K562 (cell line): ENCODE measurements around the gene CCND3. TPM values are rescaled to one million over a fixed set of nuclear protein-coding genes. Genes with fewer than 3 reads are reported as not detected.

Experiments used
- CHD1 ChIP-seq: fragments of 200-600 bp; sonication (generic); IDR thresholded peaks from one replicate; pipeline ENCODE4 v1.6.1; 2012; ENCODE audit warnings: mild to moderate bottlenecking, moderate library complexity, low read length, inconsistent platforms
- EHMT2 ChIP-seq: fragments of 450-650 bp; IDR thresholded peaks from 2 replicates; pipeline ENCODE4 v1.6.1; 2018; ENCODE audit warnings: antibody characterized with exemption
- EWSR1 ChIP-seq: fragments of 450-650 bp; IDR thresholded peaks from 2 replicates; pipeline ENCODE4 v1.6.1; 2018; ENCODE audit warnings: borderline replicate concordance, mild to moderate bottlenecking, low read depth, moderate library complexity; ENCODE audit not compliant: partially characterized antibody
- HDAC8 ChIP-seq: fragments of 450-650 bp; IDR thresholded peaks from 2 replicates; pipeline ENCODE4 v1.6.1; 2016; ENCODE audit warnings: mild to moderate bottlenecking, missing genetic modification characterization, moderate library complexity, missing compliant biosample characterization
- L3MBTL2 ChIP-seq: fragments of 450-650 bp; IDR thresholded peaks from 2 replicates; pipeline ENCODE4 v1.6.1; 2016; ENCODE audit warnings: mild to moderate bottlenecking, moderate library complexity
- POLR2AphosphoS5 ChIP-seq: IDR thresholded peaks from 2 replicates; pipeline ENCODE4 v1.6.1; 2011; ENCODE audit warnings: mild to moderate bottlenecking, low read depth, low read length, moderate library complexity; ENCODE audit not compliant: control insufficient read depth, insufficient read depth
- PRPF4 ChIP-seq: fragments of 200-400 bp; formaldehyde crosslinking; IDR thresholded peaks from one replicate; pipeline ENCODE4 v1.6.1; 2017; ENCODE audit warnings: low read length, low read depth, mild to moderate bottlenecking; ENCODE audit not compliant: insufficient read depth, poor library complexity, severe bottlenecking
- PTRF ChIP-seq: fragments of 450-650 bp; IDR thresholded peaks from 2 replicates; pipeline ENCODE4 v1.6.1; 2016; ENCODE audit warnings: mild to moderate bottlenecking, missing genetic modification characterization, missing compliant biosample characterization
- RBFOX2 ChIP-seq: fragments of 200-400 bp; formaldehyde crosslinking; IDR thresholded peaks from 2 replicates; pipeline ENCODE4 v1.6.1; 2017; ENCODE audit warnings: low read depth, mild to moderate bottlenecking, low read length, moderate library complexity
- SMARCE1 ChIP-seq: fragments of 450-650 bp; IDR thresholded peaks from 2 replicates; pipeline ENCODE4 v1.7.1; 2016; ENCODE audit warnings: mild to moderate bottlenecking
- ZNF583 ChIP-seq: fragments of 250-450 bp; sonication (Bioruptor Pico); IDR thresholded peaks from 2 replicates; pipeline ENCODE4 v1.4.0; 2020
- ZNF79 ChIP-seq: fragments of 250-450 bp; sonication (Bioruptor Pico); IDR thresholded peaks from 2 replicates; pipeline ENCODE4 v1.4.0; 2020; ENCODE audit warnings: low read depth, mild to moderate bottlenecking, moderate library complexity
- polyA plus RNA-seq, 8 experiments: library from polyadenylated mRNA; depleted of rRNA in 4 of 8; stranded (reverse) in 5 of 8; unstranded in 3 of 8; fragments of >200 nt; fragmentation: Nextera tagmentation in 2 of 8; fragmentation: Illumina TruSeq in 1 of 8; extraction: Ambion mirVana in 2 of 8; extraction: Trizol in 1 of 8; gene quantifications; 2 replicates each; pipeline versions ENCODE4 v1.2.1 to v1.2.3, GENCODE V29; 2011 to 2014; ENCODE audit warnings: inconsistent platforms in 1 of 8, missing spikeins in 1 of 8
- total RNA-seq, 7 experiments: library from RNA; depleted of rRNA in 6 of 7; stranded (reverse); fragments of >200 nt in 6 of 7; fragmentation: Illumina TruSeq in 2 of 7; extraction: Trizol in 2 of 7; gene quantifications; 2 replicates each; pipeline versions ENCODE4 v1.2.1 to v1.2.3, GENCODE V29; 2011 to 2021; ENCODE audit warnings: low replicate concordance in 1 of 7
- TF ChIP-seq, protein P1 (sequence below), 2 experiments: fragments of 450-650 bp; IDR thresholded peaks; 2 replicates each; pipeline ENCODE4 v1.6.1; 2018; ENCODE audit warnings: mild to moderate bottlenecking in 2 of 2, low read depth in 1 of 2; ENCODE audit not compliant: partially characterized antibody in 2 of 2
- TF ChIP-seq, protein P2 (sequence below): fragments of 250-450 bp; sonication (Bioruptor Pico); IDR thresholded peaks from 2 replicates; pipeline ENCODE4 v1.4.0; 2020; ENCODE audit warnings: mild to moderate bottlenecking
- TF ChIP-seq, protein P3 (sequence below): fragments of 450-650 bp; IDR thresholded peaks from 2 replicates; pipeline ENCODE4 v1.6.1; 2018; ENCODE audit not compliant: partially characterized antibody
- TF ChIP-seq, protein P4 (sequence below), 2 experiments: fragments of 250-450 bp in 1 of 2; fragments of 450-650 bp in 1 of 2; sonication (Bioruptor Pico) in 1 of 2; IDR thresholded peaks; 2 replicates each; pipeline versions ENCODE4 v1.6.1 to v1.8.0; 2016 to 2021; ENCODE audit warnings: mild to moderate bottlenecking in 2 of 2, moderate library complexity in 2 of 2, missing compliant biosample characterization in 1 of 2, missing genetic modification characterization in 1 of 2

CCND3 gene
- total and polyA plus RNA-seq, 9 of the 15 experiments (the other 6 are each of a cell fraction or from before 2014, with no cell fraction given), result 21.5 to 204 (median 97.4) TPM

DNA sequence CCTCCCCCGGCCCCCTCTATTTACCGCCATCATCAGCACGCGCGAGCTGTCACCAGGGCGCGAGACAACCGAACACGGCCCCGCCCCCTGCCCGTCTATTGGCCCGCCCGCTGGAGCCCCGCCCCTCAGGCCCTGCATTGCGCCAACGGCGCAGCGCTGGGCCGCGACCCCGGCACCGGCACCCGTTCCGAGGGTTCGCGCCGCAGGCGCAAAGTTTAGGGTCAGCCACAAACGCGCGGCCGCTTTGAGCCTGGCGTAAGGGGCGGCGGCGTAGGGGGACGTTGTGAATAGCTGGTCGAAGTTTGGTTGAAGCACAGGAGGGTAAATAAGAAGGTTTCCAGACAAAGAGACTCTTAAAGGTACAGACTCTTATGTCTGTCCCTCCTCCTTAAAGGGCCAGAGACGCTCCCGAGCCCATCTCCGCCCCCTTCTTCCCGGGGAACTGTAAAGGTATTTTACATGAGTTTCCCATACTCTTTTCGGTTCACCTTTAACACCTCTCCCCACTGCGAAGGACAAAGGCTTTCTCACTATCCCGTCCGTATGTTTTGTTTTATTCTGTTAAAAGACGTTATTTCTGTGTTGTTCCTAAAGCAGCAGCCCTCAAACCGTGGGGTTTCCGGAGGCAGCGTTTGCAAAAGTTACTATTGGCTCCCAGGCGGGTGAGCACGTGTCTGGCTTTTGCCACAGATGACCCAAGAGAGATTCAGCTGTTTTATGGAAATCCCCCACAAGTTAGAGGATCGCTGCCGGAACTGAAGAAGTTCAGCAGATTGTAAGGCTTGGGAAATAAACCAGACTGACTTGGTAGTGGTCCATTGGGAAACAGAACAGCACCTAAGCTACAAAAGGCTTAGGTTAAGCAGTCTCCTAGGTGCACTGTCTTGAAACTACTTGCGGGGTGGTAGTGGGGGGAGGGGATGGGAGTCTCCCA lies 46.0 kb downstream of the CCND3 start, which contains the start of gene USP49 (continued):
- TF ChIP-seq, protein P1, sequence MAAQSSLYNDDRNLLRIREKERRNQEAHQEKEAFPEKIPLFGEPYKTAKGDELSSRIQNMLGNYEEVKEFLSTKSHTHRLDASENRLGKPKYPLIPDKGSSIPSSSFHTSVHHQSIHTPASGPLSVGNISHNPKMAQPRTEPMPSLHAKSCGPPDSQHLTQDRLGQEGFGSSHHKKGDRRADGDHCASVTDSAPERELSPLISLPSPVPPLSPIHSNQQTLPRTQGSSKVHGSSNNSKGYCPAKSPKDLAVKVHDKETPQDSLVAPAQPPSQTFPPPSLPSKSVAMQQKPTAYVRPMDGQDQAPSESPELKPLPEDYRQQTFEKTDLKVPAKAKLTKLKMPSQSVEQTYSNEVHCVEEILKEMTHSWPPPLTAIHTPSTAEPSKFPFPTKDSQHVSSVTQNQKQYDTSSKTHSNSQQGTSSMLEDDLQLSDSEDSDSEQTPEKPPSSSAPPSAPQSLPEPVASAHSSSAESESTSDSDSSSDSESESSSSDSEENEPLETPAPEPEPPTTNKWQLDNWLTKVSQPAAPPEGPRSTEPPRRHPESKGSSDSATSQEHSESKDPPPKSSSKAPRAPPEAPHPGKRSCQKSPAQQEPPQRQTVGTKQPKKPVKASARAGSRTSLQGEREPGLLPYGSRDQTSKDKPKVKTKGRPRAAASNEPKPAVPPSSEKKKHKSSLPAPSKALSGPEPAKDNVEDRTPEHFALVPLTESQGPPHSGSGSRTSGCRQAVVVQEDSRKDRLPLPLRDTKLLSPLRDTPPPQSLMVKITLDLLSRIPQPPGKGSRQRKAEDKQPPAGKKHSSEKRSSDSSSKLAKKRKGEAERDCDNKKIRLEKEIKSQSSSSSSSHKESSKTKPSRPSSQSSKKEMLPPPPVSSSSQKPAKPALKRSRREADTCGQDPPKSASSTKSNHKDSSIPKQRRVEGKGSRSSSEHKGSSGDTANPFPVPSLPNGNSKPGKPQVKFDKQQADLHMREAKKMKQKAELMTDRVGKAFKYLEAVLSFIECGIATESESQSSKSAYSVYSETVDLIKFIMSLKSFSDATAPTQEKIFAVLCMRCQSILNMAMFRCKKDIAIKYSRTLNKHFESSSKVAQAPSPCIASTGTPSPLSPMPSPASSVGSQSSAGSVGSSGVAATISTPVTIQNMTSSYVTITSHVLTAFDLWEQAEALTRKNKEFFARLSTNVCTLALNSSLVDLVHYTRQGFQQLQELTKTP (IDR thresholded peaks at IDR 0.05; ENCODE audit: low read depth in 1 of 2, partially characterized antibody in 2 of 2), result peak in 1 of 2 experiments; percentile 41
- TF ChIP-seq PTRF (no peak), HDAC8 (no peak), ZNF583 (CRISPR knock-in tag) (no peak), PRPF4 (no peak), POLR2AphosphoS5 (peak; percentile 83), L3MBTL2 (peak; percentile 93), EHMT2 (no peak), ZNF79 (CRISPR knock-in tag) (no peak; the same call in 1 of the 2 replicates), RBFOX2 (peak; percentile 84), CHD1 (no peak), SMARCE1 (0 out of 2 replicates have a peak, but pooled peaks have one; percentile 20), EWSR1 (no peak)
- TF ChIP-seq, protein P2, sequence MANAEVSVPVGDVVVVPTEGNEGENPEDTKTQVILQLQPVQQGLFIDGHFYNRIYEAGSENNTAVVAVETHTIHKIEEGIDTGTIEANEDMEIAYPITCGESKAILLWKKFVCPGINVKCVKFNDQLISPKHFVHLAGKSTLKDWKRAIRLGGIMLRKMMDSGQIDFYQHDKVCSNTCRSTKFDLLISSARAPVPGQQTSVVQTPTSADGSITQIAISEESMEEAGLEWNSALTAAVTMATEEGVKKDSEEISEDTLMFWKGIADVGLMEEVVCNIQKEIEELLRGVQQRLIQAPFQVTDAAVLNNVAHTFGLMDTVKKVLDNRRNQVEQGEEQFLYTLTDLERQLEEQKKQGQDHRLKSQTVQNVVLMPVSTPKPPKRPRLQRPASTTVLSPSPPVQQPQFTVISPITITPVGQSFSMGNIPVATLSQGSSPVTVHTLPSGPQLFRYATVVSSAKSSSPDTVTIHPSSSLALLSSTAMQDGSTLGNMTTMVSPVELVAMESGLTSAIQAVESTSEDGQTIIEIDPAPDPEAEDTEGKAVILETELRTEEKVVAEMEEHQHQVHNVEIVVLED (CRISPR knock-in tag), result no peak
- TF ChIP-seq, protein P3, sequence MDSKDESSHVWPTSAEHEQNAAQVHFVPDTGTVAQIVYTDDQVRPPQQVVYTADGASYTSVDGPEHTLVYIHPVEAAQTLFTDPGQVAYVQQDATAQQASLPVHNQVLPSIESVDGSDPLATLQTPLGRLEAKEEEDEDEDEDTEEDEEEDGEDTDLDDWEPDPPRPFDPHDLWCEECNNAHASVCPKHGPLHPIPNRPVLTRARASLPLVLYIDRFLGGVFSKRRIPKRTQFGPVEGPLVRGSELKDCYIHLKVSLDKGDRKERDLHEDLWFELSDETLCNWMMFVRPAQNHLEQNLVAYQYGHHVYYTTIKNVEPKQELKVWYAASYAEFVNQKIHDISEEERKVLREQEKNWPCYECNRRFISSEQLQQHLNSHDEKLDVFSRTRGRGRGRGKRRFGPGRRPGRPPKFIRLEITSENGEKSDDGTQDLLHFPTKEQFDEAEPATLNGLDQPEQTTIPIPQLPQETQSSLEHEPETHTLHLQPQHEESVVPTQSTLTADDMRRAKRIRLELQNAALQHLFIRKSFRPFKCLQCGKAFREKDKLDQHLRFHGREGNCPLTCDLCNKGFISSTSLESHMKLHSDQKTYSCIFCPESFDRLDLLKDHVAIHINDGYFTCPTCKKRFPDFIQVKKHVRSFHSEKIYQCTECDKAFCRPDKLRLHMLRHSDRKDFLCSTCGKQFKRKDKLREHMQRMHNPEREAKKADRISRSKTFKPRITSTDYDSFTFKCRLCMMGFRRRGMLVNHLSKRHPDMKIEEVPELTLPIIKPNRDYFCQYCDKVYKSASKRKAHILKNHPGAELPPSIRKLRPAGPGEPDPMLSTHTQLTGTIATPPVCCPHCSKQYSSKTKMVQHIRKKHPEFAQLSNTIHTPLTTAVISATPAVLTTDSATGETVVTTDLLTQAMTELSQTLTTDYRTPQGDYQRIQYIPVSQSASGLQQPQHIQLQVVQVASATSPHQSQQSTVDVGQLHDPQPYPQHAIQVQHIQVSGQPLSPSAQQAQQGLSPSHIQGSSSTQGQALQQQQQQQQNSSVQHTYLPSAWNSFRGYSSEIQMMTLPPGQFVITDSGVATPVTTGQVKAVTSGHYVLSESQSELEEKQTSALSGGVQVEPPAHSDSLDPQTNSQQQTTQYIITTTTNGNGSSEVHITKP, result peak; percentile 39
- TF ChIP-seq, protein P4, sequence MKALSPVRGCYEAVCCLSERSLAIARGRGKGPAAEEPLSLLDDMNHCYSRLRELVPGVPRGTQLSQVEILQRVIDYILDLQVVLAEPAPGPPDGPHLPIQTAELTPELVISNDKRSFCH (CRISPR knock-in tag; IDR thresholded peaks at IDR 0.05), result no peak
- TF ChIP-seq, protein P4 (tag; IDR thresholded peaks at IDR 0.05), result peak; percentile 65; the same call in 1 of the 2 replicates
